HG02623 (cell line): ENCODE results near the gene UMODL1.
A peak's percentile ranks its signal among the peaks of the same experiment; 100 is the strongest.
"Not testable (repeated sequence)": the region's sequence is repeated elsewhere in the genome, so short reads cannot be mapped to it uniquely, and the experiment has no call there.

ENCODE experiments used
- ATAC-seq: cut with Tn5 transposase; IDR thresholded peaks from one replicate; pipeline ENCODE4 v1.9.1; 2021; ENCODE audit warnings: moderate library complexity; ENCODE audit not compliant: unreplicated experiment

The UMODL1 gene

GRCh38 chr21:42077685-42078238, 6.6 kb downstream of the UMODL1 start:
- peak; percentile 74 for ATAC-seq

GRCh38 chr21:42078247-42079007, 7.3 kb downstream of the UMODL1 start:
- ATAC-seq = not testable (repeated sequence)

- ATAC-seq = no peak
These were observed 8.2 kb downstream of the UMODL1 start for GRCh38 chr21:42079008-42079938.

GRCh38 chr21:42079939-42080787, 9.0 kb downstream of the UMODL1 start:
- no peak for ATAC-seq

- no peak for ATAC-seq
These were observed 9.6 kb downstream of the UMODL1 start for GRCh38 chr21:42080788-42081083.

GRCh38 chr21:42081138-42081537, 10.0 kb downstream of the UMODL1 start:
- ATAC-seq = no peak

GRCh38 chr21:42081931-42082381, 10.8 kb downstream of the UMODL1 start:
- ATAC-seq = no peak

- ATAC-seq = no peak
These were observed 11.6 kb downstream of the UMODL1 start for GRCh38 chr21:42082501-42083360.

- ATAC-seq = no peak
These were observed 12.2 kb downstream of the UMODL1 start for GRCh38 chr21:42083361-42083690.

GRCh38 chr21:42084079-42084478, 13.0 kb downstream of the UMODL1 start:
- ATAC-seq = no peak

GRCh38 chr21:42085246-42086077, 14.3 kb downstream of the UMODL1 start:
- no peak for ATAC-seq

GRCh38 chr21:42086969-42087368, 15.9 kb downstream of the UMODL1 start:
- no peak for ATAC-seq

GRCh38 chr21:42088148-42088547, 17.0 kb downstream of the UMODL1 start:
- ATAC-seq = no peak

- no peak for ATAC-seq
These were observed 17.5 kb downstream of the UMODL1 start for GRCh38 chr21:42088658-42089057.

GRCh38 chr21:42089093-42089631, 18.0 kb downstream of the UMODL1 start:
- no peak for ATAC-seq

GRCh38 chr21:42089665-42090310, 18.7 kb downstream of the UMODL1 start:
- ATAC-seq = no peak

- no peak for ATAC-seq
These were observed 20.9 kb downstream of the UMODL1 start for GRCh38 chr21:42091899-42092508.

GRCh38 chr21:42092771-42093170, 21.7 kb downstream of the UMODL1 start:
- ATAC-seq = no peak
